ENCODE measurements around the gene GOLPH3. TPM values are rescaled to one million over a fixed set of nuclear protein-coding genes. Genes with fewer than 3 reads are reported as not detected.

Gene GOLPH3
- total RNA-seq, 1 donor, result 86.4 TPM

- TF ChIP-seq, protein P1, sequence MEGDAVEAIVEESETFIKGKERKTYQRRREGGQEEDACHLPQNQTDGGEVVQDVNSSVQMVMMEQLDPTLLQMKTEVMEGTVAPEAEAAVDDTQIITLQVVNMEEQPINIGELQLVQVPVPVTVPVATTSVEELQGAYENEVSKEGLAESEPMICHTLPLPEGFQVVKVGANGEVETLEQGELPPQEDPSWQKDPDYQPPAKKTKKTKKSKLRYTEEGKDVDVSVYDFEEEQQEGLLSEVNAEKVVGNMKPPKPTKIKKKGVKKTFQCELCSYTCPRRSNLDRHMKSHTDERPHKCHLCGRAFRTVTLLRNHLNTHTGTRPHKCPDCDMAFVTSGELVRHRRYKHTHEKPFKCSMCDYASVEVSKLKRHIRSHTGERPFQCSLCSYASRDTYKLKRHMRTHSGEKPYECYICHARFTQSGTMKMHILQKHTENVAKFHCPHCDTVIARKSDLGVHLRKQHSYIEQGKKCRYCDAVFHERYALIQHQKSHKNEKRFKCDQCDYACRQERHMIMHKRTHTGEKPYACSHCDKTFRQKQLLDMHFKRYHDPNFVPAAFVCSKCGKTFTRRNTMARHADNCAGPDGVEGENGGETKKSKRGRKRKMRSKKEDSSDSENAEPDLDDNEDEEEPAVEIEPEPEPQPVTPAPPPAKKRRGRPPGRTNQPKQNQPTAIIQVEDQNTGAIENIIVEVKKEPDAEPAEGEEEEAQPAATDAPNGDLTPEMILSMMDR (IDR thresholded peaks at IDR 0.05; ENCODE audit: insufficient read depth, low read depth, low read length), result no peak
- no peak overlapping the region for H3K4me3 ChIP-seq (ENCODE audit: low read depth, low read length)
- DNase-seq (ENCODE audit: low read depth), result no peak
Measured at GRCh38 chr5:32138839-32139493, 35.2 kb downstream of the GOLPH3 start.

DNA sequence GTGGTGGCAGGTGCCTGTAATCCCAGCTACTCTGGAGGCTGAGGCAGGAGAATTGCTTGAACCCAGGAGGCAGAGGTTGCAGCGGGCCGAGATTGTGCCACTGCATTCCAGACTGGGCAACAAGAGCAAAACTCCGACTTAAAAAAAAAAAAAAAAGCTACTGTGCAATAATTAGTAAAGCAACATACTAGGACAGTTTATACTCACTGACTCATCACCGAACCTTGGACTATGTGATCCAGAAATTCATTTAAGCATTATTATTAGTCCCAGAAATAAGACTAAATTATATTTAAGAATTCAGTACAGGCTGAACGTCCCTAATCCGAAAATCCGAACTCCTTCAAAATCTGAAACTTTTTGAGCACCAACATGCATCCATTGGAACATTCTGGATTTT, 37.8 kb downstream of the GOLPH3 start:
- no peak overlapping the region for H3K4me3 ChIP-seq (ENCODE audit: low read depth, low read length)
- TF ChIP-seq, protein P1 (IDR thresholded peaks at IDR 0.05; ENCODE audit: insufficient read depth, low read depth, low read length), result no peak
- no peak for DNase-seq (ENCODE audit: low read depth)

- TF ChIP-seq, protein P1 (IDR thresholded peaks at IDR 0.05; ENCODE audit: insufficient read depth, low read depth, low read length), result no peak
- no peak overlapping the region for H3K4me3 ChIP-seq (ENCODE audit: low read depth, low read length)
Measured at GRCh38 chr5:32135086-32135485, 39.0 kb downstream of the GOLPH3 start.

GRCh38 chr5:32132757-32133156, 41.4 kb downstream of the GOLPH3 start:
- H3K4me3 ChIP-seq (ENCODE audit: low read depth, low read length), result no peak overlapping the region
- DNase-seq (ENCODE audit: low read depth), result no peak
- TF ChIP-seq, protein P1 (IDR thresholded peaks at IDR 0.05; ENCODE audit: insufficient read depth, low read depth, low read length), result no peak

More at GRCh38 chr5:32135086-32135485, 39.0 kb downstream of the GOLPH3 start:
- DNase-seq (ENCODE audit: low read depth), result no peak

GRCh38 chr5:32131604-32132003, 42.5 kb downstream of the GOLPH3 start:
- TF ChIP-seq, protein P1 (IDR thresholded peaks at IDR 0.05; ENCODE audit: insufficient read depth, low read depth, low read length), result no peak
- no peak for DNase-seq (ENCODE audit: low read depth)
- no peak overlapping the region for H3K4me3 ChIP-seq (ENCODE audit: low read depth, low read length)

DNA sequence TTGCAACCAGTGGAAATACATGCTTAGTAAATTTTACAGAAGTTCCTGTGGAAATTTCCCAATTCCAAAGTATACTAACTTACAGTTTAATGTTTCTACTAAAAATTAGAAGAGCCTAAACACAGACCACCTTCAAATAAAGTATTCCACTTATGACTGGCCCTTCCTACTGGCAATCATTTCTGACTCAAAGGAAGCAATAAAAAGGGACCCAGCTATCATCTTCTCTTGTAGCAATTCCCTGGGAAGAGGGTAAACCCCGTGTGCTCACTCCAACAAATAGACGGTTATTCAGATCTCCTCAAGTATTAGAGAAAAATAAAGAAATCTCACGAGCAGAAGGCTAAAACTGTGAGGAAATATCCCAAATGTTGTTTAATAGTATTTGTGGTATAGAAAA, 43.3 kb downstream of the GOLPH3 start:
- TF ChIP-seq, protein P1 (IDR thresholded peaks at IDR 0.05; ENCODE audit: insufficient read depth, low read depth, low read length), result no peak
- H3K4me3 ChIP-seq (ENCODE audit: low read depth, low read length), result no peak overlapping the region
- no peak for DNase-seq (ENCODE audit: low read depth)

Measured in fibroblast of villous mesenchyme (primary cell).